Hepatocyte (in vitro differentiated cells): ENCODE results near the gene ABL1. TPM values are rescaled to one million over a fixed set of nuclear protein-coding genes. Genes with fewer than 3 reads are reported as not detected.

ENCODE experiments used
- DNase-seq: peaks from one replicate; pipeline ENCODE4 v3.0.0-alpha.2; 2016; ENCODE audit warnings: low spot score
- H2AFZ ChIP-seq: fragments of 200-600 bp; sonication (generic); 2 replicates; pipeline ENCODE4 v1.6.0; 2016; ENCODE audit warnings: antibody characterized with exemption, mild to moderate bottlenecking
- H3K27ac ChIP-seq: fragments of 200-600 bp; sonication (generic); 2 replicates; pipeline ENCODE4 v1.5.1; 2016; ENCODE audit warnings: mild to moderate bottlenecking
- H3K27me3 ChIP-seq: fragments of 200-600 bp; sonication (generic); 2 replicates; pipeline ENCODE4 v1.6.1; 2016
- H3K36me3 ChIP-seq: fragments of 200-600 bp; sonication (generic); replicated peaks from 2 replicates; pipeline ENCODE4 v1.5.1; 2016; ENCODE audit warnings: low read depth; ENCODE audit not compliant: insufficient read depth
- H3K4me1 ChIP-seq: fragments of 200-600 bp; sonication (generic); 2 replicates; pipeline ENCODE4 v1.5.1; 2016; ENCODE audit warnings: mild to moderate bottlenecking, moderate library complexity; ENCODE audit not compliant: insufficient read depth
- H3K4me2 ChIP-seq: fragments of 200-600 bp; sonication (generic); 2 replicates; pipeline ENCODE4 v1.6.0; 2016
- H3K4me3 ChIP-seq: fragments of 200-600 bp; sonication (generic); 2 replicates; pipeline ENCODE4 v1.5.1; 2016; ENCODE audit warnings: mild to moderate bottlenecking
- H3K79me2 ChIP-seq: fragments of 200-600 bp; sonication (generic); 2 replicates; pipeline ENCODE4 v1.6.0; 2017; ENCODE audit warnings: mild to moderate bottlenecking
- H3K9me2 ChIP-seq: fragments of 200-600 bp; sonication (generic); replicated peaks from 2 replicates; pipeline ENCODE4 v1.6.0; 2017; ENCODE audit warnings: mild to moderate bottlenecking; ENCODE audit not compliant: insufficient read depth
- H3K9me3 ChIP-seq: fragments of 200-600 bp; sonication (generic); 2 replicates; pipeline ENCODE4 v1.5.1; 2016; ENCODE audit warnings: low read depth, mild to moderate bottlenecking
- H4K20me1 ChIP-seq: fragments of 200-600 bp; sonication (generic); 2 replicates; pipeline ENCODE4 v1.6.0; 2016; ENCODE audit warnings: mild to moderate bottlenecking; ENCODE audit not compliant: insufficient read depth, poor library complexity, severe bottlenecking
- CTCF ChIP-seq: fragments of 200-600 bp; sonication (generic); IDR thresholded peaks from 2 replicates; pipeline ENCODE4 v1.5.1; 2016; ENCODE audit warnings: antibody characterized with exemption, mild to moderate bottlenecking; ENCODE audit not compliant: poor library complexity
- EZH2 ChIP-seq: fragments of 200-600 bp; sonication (generic); IDR thresholded peaks from 2 replicates; pipeline ENCODE4 v1.6.1; 2016; ENCODE audit warnings: antibody characterized with exemption, mild to moderate bottlenecking, borderline replicate concordance
- EZH2phosphoT487 ChIP-seq: fragments of 200-600 bp; sonication (generic); IDR thresholded peaks from one replicate; pipeline ENCODE4 v1.6.1; 2018; ENCODE audit warnings: antibody characterized with exemption, mild to moderate bottlenecking, low read depth, moderate library complexity; ENCODE audit not compliant: unreplicated experiment, severe bottlenecking
- WGBS: methylation state at CpG from one replicate; pipeline ENCODE4 v1.1.6; 2016; ENCODE audit warnings: low lambda C conversion rate; ENCODE audit errors: missing lambda C conversion rate; 5-methylcytosine and 5-hydroxymethylcytosine counted together
- polyA plus RNA-seq: library from polyadenylated mRNA; unstranded; fragments of >200 nt; fragmentation: Nextera tagmentation; extraction: Ambion mirVana; gene quantifications from 2 replicates; pipeline ENCODE4 v1.2.1, GENCODE V29; 2016
- total RNA-seq: library from RNA; depleted of rRNA; stranded (reverse); fragments of >200 nt; gene quantifications from 2 replicates; pipeline ENCODE4 v1.2.3, GENCODE V29; 2014

The ABL1 gene
- total and polyA plus RNA-seq, 2 experiments from 2014 or later, result 43.2 to 46.6 TPM

- no peak for DNase-seq
- Histone ChIP-seq H3K9me2 (no peaks in the 10 kb centered on the region), H2AFZ (no peak overlapping the region), H3K27me3 (no peaks in the 10 kb centered on the region), H3K4me1 (no peaks in the 10 kb centered on the region), H3K36me3 (no peaks in the 10 kb centered on the region), H3K4me3 (no peak overlapping the region), H3K79me2 (no peaks in the 10 kb centered on the region), H4K20me1 (peaks cover 12% of the 10 kb centered on the region), H3K27ac (no peak overlapping the region), H3K9me3 (no peaks in the 10 kb centered on the region), H3K4me2 (no peak overlapping the region)
- WGBS, result 94% methylated on average over 23 of the region's 23 CpGs
- TF ChIP-seq EZH2phosphoT487 (no peak), EZH2 (no peak), CTCF (no peak)
These were observed 51.9 kb downstream of the ABL1 start for GRCh38 chr9:130886981-130887380.

GRCh38 chr9:130887494-130888144 is 52.6 kb downstream of the ABL1 start:
- Histone ChIP-seq H4K20me1 (peaks cover 12% of the 10 kb centered on the region), H3K9me3 (no peaks in the 10 kb centered on the region), H3K4me3 (no peak overlapping the region), H3K79me2 (no peaks in the 10 kb centered on the region), H3K27me3 (no peaks in the 10 kb centered on the region), H2AFZ (no peak overlapping the region), H3K4me1 (no peaks in the 10 kb centered on the region), H3K36me3 (no peaks in the 10 kb centered on the region), H3K9me2 (no peaks in the 10 kb centered on the region), H3K4me2 (no peak overlapping the region), H3K27ac (no peak overlapping the region)
- TF ChIP-seq EZH2phosphoT487, result no peak
- TF ChIP-seq CTCF, result no peak
- no peak for TF ChIP-seq EZH2
- no peak for DNase-seq
- 90% methylated on average over 25 of the region's 25 CpGs for WGBS

GRCh38 chr9:130888146-130888885 is 53.3 kb downstream of the ABL1 start:
- Histone ChIP-seq H3K9me2 (no peaks in the 10 kb centered on the region), H3K79me2 (no peaks in the 10 kb centered on the region), H3K4me1 (no peaks in the 10 kb centered on the region), H3K27me3 (no peaks in the 10 kb centered on the region), H3K27ac (no peak overlapping the region), H3K36me3 (no peaks in the 10 kb centered on the region), H2AFZ (no peak overlapping the region), H3K4me2 (no peak overlapping the region), H3K4me3 (no peak overlapping the region), H4K20me1 (peaks cover 12% of the 10 kb centered on the region), H3K9me3 (no peaks in the 10 kb centered on the region)
- WGBS, result 98% methylated on average over 22 of the region's 22 CpGs
- TF ChIP-seq EZH2 (no peak), EZH2phosphoT487 (no peak), CTCF (no peak)
- DNase-seq, result no peak
